Gastrocnemius medialis (tissue), 4 donors: ENCODE measurements around the gene SST. TPM values are rescaled to one million over a fixed set of nuclear protein-coding genes. Genes with fewer than 3 reads are reported as not detected.
A peak's percentile ranks its signal among the peaks of the same experiment; 100 is the strongest.

Experiments used
- ATAC-seq, 2 donors: fragments of 150-250 bp; one replicate each; pipeline ENCODE4 v1.9.1; 2016
- DNase-seq, 2 donors: peaks; one replicate each; pipeline ENCODE4 v3.0.0-alpha.2; 2019
- H3K27ac ChIP-seq, 4 donors: fragments of 200-600 bp; sonication (generic); 1 replicate in 1 of 4; 2 replicates in 3 of 4; pipeline ENCODE4 v1.5.1; 2016 to 2018; ENCODE audit warnings: mild to moderate bottlenecking in 2 of 4, moderate library complexity in 1 of 4
- H3K27me3 ChIP-seq, 3 donors: fragments of 200-600 bp; sonication (generic) in 2 of 3; 1 replicate in 1 of 3; 2 replicates in 2 of 3; pipeline versions ENCODE4 v1.5.1 to v1.6.0; 2016 to 2019; ENCODE audit warnings: mild to moderate bottlenecking in 1 of 3, moderate library complexity in 1 of 3
- H3K36me3 ChIP-seq, 2 donors: fragments of 200-600 bp; sonication (generic) in 1 of 2; one replicate each; pipeline ENCODE4 v1.5.1; 2017 to 2018
- H3K4me1 ChIP-seq, 2 donors: fragments of 200-600 bp; sonication (generic) in 1 of 2; one replicate each; pipeline ENCODE4 v1.5.1; 2016 to 2017; ENCODE audit warnings: mild to moderate bottlenecking in 2 of 2
- H3K4me3 ChIP-seq, 4 donors: fragments of 200-600 bp; sonication (generic) in 3 of 4; 1 replicate in 1 of 4; 2 replicates in 3 of 4; pipeline ENCODE4 v1.5.1; 2016 to 2019; ENCODE audit warnings: mild to moderate bottlenecking in 2 of 4
- H3K9me3 ChIP-seq, 3 donors: fragments of 200-600 bp; sonication (generic) in 2 of 3; 1 replicate in 1 of 3; 2 replicates in 2 of 3; pipeline ENCODE4 v1.5.1; 2016 to 2019
- POLR2A ChIP-seq, 2 donors: fragments of 450-650 bp; IDR thresholded peaks; one replicate each; pipeline ENCODE4 v1.6.1; 2017; ENCODE audit warnings: antibody characterized with exemption in 2 of 2, mild to moderate bottlenecking in 2 of 2, moderate library complexity in 2 of 2
- in situ Hi-C, 4 donors: fragments of 200-750 bp; cut with MboI; loops; one replicate each; pipeline versions ENCODE4 v1.15.0 to v1.8.0; 2017; ENCODE audit warnings: low sequenced_read_pairs in 4 of 4
- intact Hi-C: fragments of 100-400 bp; cut with DNase I; formaldehyde crosslinking; loops from one replicate; pipeline ENCODE4 v1.15.1; 2023; ENCODE audit warnings: low total_unique reads
- total RNA-seq, 4 donors: library from RNA; depleted of rRNA; stranded (reverse); fragments of >200 nt; gene quantifications; one replicate each; pipeline versions ENCODE4 v1.1.0 to v1.2.3, GENCODE V29; 2016
- TF ChIP-seq, protein P1 (sequence below), 5 experiments: fragments of 450-650 bp in 3 of 5; fragments of 200-600 bp in 2 of 5; sonication (generic) in 2 of 5; IDR thresholded peaks in 4 of 5; conservative IDR thresholded peaks in 1 of 5; 1 replicate in 4 of 5; 2 replicates in 1 of 5; pipeline ENCODE4 v1.5.1; 2016 to 2019; ENCODE audit warnings: antibody characterized with exemption in 5 of 5, mild to moderate bottlenecking in 3 of 5, moderate library complexity in 3 of 5

The SST gene
- total RNA-seq, 4 donors from 2014 or later: not detected

- peaks cover 17 to 24% of the 10 kb centered on the region in 2 donors for H3K4me1 ChIP-seq
- ATAC-seq: peak; percentile 70 to 82
- H3K27ac ChIP-seq: peak overlapping the region in 3 of 4 donors; percentile 43 to 67 (median 47)
- intact Hi-C loops (loop anchor here (1.0 to 10.0 kb wide), 5 partner anchors 36 to 930 kb away; partner anchors contain the start of gene EIF4A2), in situ Hi-C loops (loop anchor here in 3 of 4 donors (5.0 to 25.0 kb wide), 7 partner anchors 97 to 1777 kb away; partner anchors contain the start of gene TRA2B (in 1 of the 3))
- H3K36me3 ChIP-seq: no peaks in the 10 kb centered on the region
- TF ChIP-seq, protein P1, sequence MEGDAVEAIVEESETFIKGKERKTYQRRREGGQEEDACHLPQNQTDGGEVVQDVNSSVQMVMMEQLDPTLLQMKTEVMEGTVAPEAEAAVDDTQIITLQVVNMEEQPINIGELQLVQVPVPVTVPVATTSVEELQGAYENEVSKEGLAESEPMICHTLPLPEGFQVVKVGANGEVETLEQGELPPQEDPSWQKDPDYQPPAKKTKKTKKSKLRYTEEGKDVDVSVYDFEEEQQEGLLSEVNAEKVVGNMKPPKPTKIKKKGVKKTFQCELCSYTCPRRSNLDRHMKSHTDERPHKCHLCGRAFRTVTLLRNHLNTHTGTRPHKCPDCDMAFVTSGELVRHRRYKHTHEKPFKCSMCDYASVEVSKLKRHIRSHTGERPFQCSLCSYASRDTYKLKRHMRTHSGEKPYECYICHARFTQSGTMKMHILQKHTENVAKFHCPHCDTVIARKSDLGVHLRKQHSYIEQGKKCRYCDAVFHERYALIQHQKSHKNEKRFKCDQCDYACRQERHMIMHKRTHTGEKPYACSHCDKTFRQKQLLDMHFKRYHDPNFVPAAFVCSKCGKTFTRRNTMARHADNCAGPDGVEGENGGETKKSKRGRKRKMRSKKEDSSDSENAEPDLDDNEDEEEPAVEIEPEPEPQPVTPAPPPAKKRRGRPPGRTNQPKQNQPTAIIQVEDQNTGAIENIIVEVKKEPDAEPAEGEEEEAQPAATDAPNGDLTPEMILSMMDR (IDR thresholded peaks at IDR 0.05 in 4 of 5, conservative IDR thresholded peaks at IDR 0.05 in 1 of 5): peak; percentile 94 to 96 (median 95)
- no peak for TF ChIP-seq POLR2A (IDR thresholded peaks at IDR 0.05)
- peak; percentile 60 to 80 for DNase-seq
- no peaks in the 10 kb centered on the region for H3K9me3 ChIP-seq
- no peaks in the 10 kb centered on the region for H3K27me3 ChIP-seq
- no peak overlapping the region for H3K4me3 ChIP-seq
Observed at GRCh38 chr3:187714404-187714979, 44.3 kb upstream of the SST start.

- in situ Hi-C loops (loop anchor here in 3 of 4 donors (5.0 to 25.0 kb wide), 7 partner anchors 96 to 1776 kb away; partner anchors contain the start of gene TRA2B (in 1 of the 3)), intact Hi-C loops (loop anchor here (10.0 kb wide), 1 partner anchor 929 kb away; the partner anchor contains the start of gene EIF4A2)
- no peaks in the 10 kb centered on the region for H3K36me3 ChIP-seq
- no peaks in the 10 kb centered on the region for H3K27me3 ChIP-seq
- TF ChIP-seq, protein P1 (IDR thresholded peaks at IDR 0.05 in 4 of 5, conservative IDR thresholded peaks at IDR 0.05 in 1 of 5): no peak
- TF ChIP-seq POLR2A (IDR thresholded peaks at IDR 0.05): no peak
- no peaks in the 10 kb centered on the region for H3K9me3 ChIP-seq
- H3K27ac ChIP-seq: peak overlapping the region in 1 of 4 donors; percentile 31
- ATAC-seq (no peak), DNase-seq (no peak)
- peaks cover 14 to 17% of the 10 kb centered on the region in 2 donors for H3K4me1 ChIP-seq
- no peak overlapping the region for H3K4me3 ChIP-seq
Observed at GRCh38 chr3:187713504-187713903, 43.3 kb upstream of the SST start.

DNA sequence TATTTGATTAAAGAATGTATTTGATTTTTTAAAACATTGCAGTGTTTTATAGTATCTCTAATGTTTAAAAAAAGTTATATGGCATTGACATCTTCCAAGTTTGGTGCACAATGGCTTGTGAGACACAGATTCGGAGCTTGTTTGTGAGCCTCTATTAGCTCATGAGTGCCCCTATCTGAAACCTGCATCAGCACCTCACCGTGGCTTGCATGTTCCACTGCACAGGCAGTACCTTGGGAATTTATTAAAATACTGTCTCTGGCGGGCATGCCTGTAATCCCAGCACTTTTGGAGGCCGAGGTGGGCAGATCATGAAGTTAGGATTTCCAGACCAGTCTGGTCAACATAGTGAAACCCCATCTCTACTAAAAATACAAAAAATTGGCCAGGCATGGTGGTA, 39.0 kb upstream of the SST start:
- Histone ChIP-seq H3K9me3 (no peaks in the 10 kb centered on the region), H3K27ac (no peak overlapping the region), H3K4me3 (no peak overlapping the region), H3K36me3 (no peaks in the 10 kb centered on the region), H3K4me1 (peaks cover 22% of the 10 kb centered on the region in 2 donors), H3K27me3 (no peaks in the 10 kb centered on the region)
- TF ChIP-seq POLR2A (IDR thresholded peaks at IDR 0.05): no peak
- TF ChIP-seq, protein P1 (IDR thresholded peaks at IDR 0.05 in 4 of 5, conservative IDR thresholded peaks at IDR 0.05 in 1 of 5): no peak
- ATAC-seq (no peak), DNase-seq (no peak)
- intact Hi-C loops (loop anchor here (10.0 kb wide), 1 partner anchor 794 kb away; no protein-coding TSS in a partner anchor), in situ Hi-C loops (loop anchor here in 3 of 4 donors (25.0 kb wide), 2 partner anchors 1428 to 1772 kb away; partner anchors contain the start of gene TRA2B (in 1 of the 3))

GRCh38 chr3:187708696-187709095, 38.5 kb upstream of the SST start:
- in situ Hi-C loops (loop anchor here in 3 of 4 donors (25.0 kb wide), 2 partner anchors 1429 to 1771 kb away; partner anchors contain the start of gene TRA2B (in 1 of the 3)), intact Hi-C loops (loop anchor here (10.0 kb wide), 1 partner anchor 794 kb away; no protein-coding TSS in a partner anchor)
- H3K4me3 ChIP-seq: no peak overlapping the region
- H3K36me3 ChIP-seq: no peaks in the 10 kb centered on the region
- no peak for TF ChIP-seq POLR2A (IDR thresholded peaks at IDR 0.05)
- H3K4me1 ChIP-seq: peaks cover 18 to 22% of the 10 kb centered on the region in 2 donors
- H3K9me3 ChIP-seq: no peaks in the 10 kb centered on the region
- no peak for ATAC-seq
- H3K27me3 ChIP-seq: no peaks in the 10 kb centered on the region
- DNase-seq: no peak
- H3K27ac ChIP-seq: no peak overlapping the region

- Histone ChIP-seq H3K27ac (no peak overlapping the region), H3K36me3 (no peaks in the 10 kb centered on the region), H3K9me3 (no peaks in the 10 kb centered on the region), H3K4me1 (peaks cover 22 to 36% of the 10 kb centered on the region in 2 donors), H3K27me3 (no peaks in the 10 kb centered on the region), H3K4me3 (no peak overlapping the region)
- no peak for ATAC-seq
- intact Hi-C loops: loop anchor here (10.0 kb wide), 1 partner anchor 792 kb away; no protein-coding TSS in a partner anchor
- in situ Hi-C loops: loop anchor here in 3 of 4 donors (25.0 kb wide), 2 partner anchors 1430 to 1770 kb away; partner anchors contain the start of gene TRA2B (in 1 of the 3)
- DNase-seq: no peak
- TF ChIP-seq POLR2A (IDR thresholded peaks at IDR 0.05): no peak
- TF ChIP-seq, protein P1 (IDR thresholded peaks at IDR 0.05 in 4 of 5, conservative IDR thresholded peaks at IDR 0.05 in 1 of 5): no peak
Observed at GRCh38 chr3:187706971-187707370, 36.8 kb upstream of the SST start.
